Posterior cingulate gyrus (tissue), 11 donors: ENCODE data around the gene ZNF91.
A peak's percentile ranks its signal among the peaks of the same experiment; 100 is the strongest.
"Not testable (repeated sequence)": the region's sequence is repeated elsewhere in the genome, so short reads cannot be mapped to it uniquely, and the experiment has no call there.

ENCODE experiments used
- DNase-seq, 10 donors: peaks; one replicate each; pipeline versions ENCODE4 v3.0.0 to v3.0.0-alpha.2; 2020 to 2021; ENCODE audit warnings: mixed read lengths in 3 of 10
- intact Hi-C: fragments of 100-400 bp; cut with DNase I; formaldehyde crosslinking; loops from one replicate; pipeline ENCODE4 v1.15.1; 2023

ZNF91 gene

DNA sequence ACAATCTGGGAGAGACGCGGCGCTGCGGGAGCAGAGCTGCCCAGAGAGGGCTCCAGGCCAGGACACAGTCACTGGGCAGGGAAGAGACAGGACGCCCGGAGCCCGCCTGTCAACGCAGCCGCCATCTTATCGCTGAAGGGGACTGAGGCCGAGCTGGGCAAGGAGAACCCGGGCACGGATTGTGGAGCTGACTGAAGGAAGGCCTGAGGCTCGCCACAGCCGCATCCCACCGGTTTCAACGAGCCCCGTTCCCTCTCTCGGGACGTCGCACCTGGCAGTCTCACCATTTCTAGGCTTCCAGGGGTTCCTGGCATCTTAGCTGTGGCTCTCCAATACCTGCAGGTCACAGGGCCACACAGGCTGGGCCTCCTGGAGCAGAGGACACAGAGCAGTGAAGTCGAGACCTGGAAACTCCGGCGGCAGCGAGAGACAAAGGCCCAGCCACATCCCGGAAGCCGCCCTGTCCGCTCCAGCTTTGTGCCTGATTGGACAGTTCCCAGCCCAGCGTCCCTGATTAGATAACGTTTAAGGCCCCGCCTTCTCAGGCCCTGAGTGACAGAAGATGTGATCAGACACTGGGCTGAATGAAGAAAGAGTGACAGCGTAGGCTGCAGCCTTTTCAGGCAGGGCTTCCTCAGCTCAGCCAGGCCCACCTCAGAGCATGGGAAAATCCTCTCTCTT, at the start of gene ZNF91:
Gene ZNF91, minus strand, starts transcription at position 431 of the 681 bp plus-strand sequence. Its CDS starts 117 bp downstream, at position 314.
- intact Hi-C loops = loop anchor here (10.0 kb wide), 1 partner anchor 120 kb away; no protein-coding TSS in a partner anchor
- DNase-seq = peak; percentile 93 to 99 (median 96)

- DNase-seq = no peak
- intact Hi-C loops = no loop called here
Measured at GRCh38 chr19:23440791-23441190, 45.5 kb upstream of the ZNF91 start.

DNA sequence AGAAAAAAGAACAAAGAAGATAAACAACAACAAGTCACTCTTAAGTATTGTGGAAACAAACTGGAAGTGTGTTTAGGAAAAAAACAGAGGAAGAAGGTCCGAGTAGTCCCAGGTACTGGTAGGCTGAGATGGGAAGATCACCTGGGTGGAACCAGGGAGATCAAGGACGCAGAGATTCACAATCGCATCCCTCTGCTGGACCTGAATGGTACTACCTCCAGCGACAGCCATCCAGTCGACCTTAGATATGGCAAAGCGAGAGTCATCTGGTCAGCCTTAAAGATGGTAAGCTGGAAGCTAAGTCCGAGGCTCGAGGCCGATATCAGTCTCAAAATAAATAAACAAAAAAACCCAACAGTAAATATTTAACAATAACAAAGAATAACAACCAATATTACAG, 44.9 kb upstream of the ZNF91 start:
- intact Hi-C loops = no loop called here

GRCh38 chr19:23439623-23440022, 44.4 kb upstream of the ZNF91 start:
- DNase-seq = no peak

More for the DNA sequence above, 44.9 kb upstream of the ZNF91 start:
- DNase-seq = no peak

DNA sequence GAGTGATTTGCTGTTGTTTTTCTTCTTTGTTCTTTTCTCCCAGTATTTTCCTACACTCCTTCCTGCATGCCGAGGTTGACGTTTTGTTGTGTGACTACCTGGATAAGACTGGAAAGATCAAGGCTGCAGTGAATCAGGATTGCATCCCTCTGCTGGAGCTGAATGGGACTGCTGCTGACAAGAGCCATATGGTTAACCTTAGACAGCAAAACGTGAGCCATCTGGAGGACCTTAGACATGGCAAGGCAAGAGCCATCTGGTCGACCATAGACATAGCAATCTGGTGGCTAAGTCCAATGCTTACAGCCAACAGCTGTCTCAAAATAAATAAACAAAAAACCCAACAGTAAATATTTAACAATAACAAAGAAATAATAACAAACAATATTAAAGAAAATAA, 42.6 kb upstream of the ZNF91 start:
- intact Hi-C loops = no loop called here
- no peak for DNase-seq

More at GRCh38 chr19:23439623-23440022, 44.4 kb upstream of the ZNF91 start:
- intact Hi-C loops = no loop called here

- intact Hi-C loops = no loop called here
- no peak for DNase-seq
Measured at GRCh38 chr19:23436944-23437343, 41.7 kb upstream of the ZNF91 start.

DNA sequence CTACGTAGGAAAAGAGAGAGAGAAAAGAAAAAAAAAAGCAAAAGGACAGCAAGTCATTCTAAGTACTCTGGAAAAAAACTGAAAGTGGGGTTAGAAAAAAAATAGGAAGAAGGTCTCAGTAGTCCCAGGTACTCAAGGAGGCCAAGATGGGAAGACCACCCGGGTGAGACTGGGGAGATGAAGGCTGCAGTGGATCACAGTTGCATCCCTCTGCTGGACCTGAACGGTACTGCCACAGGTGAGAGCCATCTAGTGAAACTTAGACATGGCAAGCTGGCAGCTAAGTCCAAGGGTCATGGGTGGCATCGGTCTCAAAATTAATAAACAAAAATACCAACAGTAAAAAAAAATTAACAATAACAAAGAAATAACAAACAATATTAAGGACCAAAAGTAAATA, 41.0 kb upstream of the ZNF91 start:
- intact Hi-C loops = no loop called here
- DNase-seq = no peak

- DNase-seq = no peak
- intact Hi-C loops = no loop called here
Measured at GRCh38 chr19:23420824-23421223, 25.6 kb upstream of the ZNF91 start.

DNA sequence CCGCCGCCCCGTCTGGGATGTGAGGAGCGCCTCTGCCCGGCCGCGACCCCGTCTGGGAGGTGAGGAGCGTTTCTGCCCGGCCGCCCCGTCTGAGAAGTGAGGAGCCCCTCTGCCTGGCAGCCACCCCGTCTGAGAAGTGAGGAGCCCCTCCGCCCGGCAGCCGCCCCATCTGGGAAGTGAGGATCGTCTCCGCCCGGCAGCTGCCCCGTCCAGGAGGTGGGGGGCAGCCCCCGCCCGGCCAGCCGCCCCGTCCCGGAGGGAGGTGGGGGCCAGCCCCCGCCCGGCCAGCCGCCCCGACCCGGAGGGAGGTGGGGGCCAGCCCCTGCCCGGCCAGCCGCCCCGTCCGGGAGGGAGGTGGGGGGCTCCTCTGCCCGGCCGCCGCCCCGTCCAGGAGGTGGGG, 24.0 kb upstream of the ZNF91 start:
- intact Hi-C loops, DNase-seq: not testable (repeated sequence)

GRCh38 chr19:23415561-23416191, 20.4 kb upstream of the ZNF91 start:
- DNase-seq = no peak

GRCh38 chr19:23415034-23415433, 19.8 kb upstream of the ZNF91 start:
- intact Hi-C loops = no loop called here
- no peak for DNase-seq

More at GRCh38 chr19:23415561-23416191, 20.4 kb upstream of the ZNF91 start:
- intact Hi-C loops = no loop called here

DNA sequence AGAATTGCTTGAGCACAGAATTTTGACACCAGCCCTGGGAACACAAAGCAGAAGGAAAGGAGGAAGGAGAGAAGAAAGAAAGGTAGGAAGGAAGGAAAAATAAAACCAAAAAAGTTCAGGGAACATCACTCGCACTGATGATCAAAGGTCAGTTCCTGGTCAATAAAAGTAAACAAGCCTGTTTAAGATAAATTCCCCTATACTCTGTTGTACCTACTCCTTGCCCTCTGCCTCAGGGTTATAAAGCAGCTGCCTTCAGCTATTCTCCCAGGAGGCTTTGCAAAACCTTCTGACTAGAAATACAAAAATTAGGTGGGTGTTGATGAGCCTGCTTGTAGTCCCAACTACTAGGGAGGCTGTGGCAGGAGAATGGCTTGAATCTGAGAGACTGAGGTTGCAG, 14.9 kb upstream of the ZNF91 start:
- intact Hi-C loops = no loop called here
- no peak for DNase-seq

- intact Hi-C loops = no loop called here
- DNase-seq = no peak
Measured at GRCh38 chr19:23409392-23410048, 14.2 kb upstream of the ZNF91 start.

DNA sequence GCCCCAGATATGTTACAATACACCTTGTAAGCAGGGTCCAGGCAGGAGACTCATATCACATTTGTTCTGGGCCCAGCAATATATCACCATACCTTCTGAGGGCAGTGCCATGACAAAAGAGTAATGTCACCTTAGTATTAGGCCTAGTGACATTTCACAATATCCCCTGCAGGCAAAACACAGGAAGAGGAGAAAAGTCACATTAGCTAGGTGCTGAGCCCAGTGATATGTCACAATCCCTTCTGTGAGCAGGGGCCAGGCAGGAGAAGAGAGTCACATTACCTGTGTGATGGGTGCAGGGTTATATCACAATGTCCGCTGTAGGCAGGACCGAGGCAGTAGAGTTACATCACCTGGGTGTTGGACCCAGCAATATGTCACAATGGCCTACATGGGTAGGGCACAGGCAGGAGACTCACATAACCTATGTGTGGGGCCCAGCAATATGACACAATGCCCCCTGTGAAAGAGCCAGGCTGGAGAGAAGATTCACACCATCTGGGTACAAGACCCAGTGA, 12.4 kb upstream of the ZNF91 start:
- intact Hi-C loops = no loop called here
- no peak for DNase-seq

- intact Hi-C loops = no loop called here
- no peak for DNase-seq
Measured at GRCh38 chr19:23406721-23407120, 11.4 kb upstream of the ZNF91 start.

- intact Hi-C loops = no loop called here
- no peak for DNase-seq
Measured at GRCh38 chr19:23406091-23406490, 10.8 kb upstream of the ZNF91 start.

DNA sequence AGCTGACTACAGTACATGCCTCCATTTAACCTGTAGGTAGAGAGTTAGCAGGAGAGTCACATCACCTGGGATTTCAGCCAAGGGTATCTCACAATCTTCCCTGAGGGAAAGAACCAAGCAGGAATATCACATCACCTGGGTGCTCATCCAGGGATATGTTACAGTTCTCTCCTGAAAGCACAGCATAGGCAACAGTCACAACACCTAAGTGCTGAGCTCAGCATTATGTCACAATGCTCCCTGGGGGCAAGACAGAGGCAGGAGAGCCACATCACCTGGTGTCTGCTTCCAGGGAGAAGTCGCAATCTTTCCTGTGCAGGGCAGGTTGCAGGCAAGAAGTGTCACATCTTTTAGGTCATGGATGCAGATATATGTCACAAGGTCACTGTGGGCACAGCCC, 9.4 kb upstream of the ZNF91 start:
- DNase-seq = no peak
- intact Hi-C loops = no loop called here

DNA sequence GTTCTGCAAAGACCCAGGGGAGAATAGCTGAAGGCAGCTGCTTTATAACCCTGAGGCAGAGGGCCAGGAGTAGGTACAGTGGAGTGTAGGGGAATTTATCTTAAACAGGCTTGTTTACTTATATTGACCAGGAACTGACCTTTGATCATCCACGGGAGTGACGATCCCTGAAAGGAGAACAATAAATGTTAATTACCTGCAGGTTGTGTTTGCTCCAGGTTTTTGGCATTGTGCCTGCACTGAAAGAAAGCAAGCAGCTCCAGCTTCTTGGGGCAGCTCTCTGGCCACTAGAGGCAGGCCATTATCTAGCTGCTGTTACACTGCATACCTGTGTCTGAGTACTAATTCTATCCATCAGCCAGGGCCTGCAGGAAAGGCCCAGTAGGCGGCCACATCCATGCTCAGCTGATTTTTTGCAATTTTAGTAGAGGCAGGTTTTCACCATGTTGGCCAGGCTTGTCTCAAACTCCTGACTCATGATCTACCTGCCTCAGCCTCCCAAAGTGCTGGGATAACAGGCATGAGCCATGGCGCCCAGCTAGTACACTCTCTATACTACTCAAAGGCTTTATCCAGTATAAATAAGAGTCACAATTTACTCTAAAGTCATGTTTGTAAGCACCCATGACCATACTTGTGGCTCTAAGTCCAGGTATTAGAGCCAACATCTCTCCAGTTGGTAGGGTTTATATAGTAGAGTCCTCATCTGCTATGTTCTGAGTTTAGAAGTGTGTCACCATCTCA, 8.5 kb upstream of the ZNF91 start:
- intact Hi-C loops = no loop called here
- no peak for DNase-seq

DNA sequence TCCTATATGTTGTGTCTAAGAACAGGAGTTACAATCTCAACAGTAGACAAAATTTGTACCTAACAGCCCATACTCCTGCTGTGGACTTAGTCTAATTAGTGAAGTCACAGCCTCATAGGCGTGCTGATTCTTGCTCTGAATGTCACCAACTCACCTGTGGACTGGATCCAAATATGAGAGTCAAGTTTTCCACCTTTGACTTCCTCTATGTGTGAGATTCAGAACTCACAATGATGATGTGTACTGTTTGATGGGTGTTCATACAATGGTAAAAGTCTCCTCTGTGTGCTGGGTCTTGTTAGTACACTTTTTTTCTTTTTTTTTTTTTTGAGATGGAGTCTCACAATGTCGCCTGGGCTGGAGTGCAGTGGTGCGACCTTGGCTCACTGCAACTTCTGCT, 7.8 kb upstream of the ZNF91 start:
- DNase-seq = no peak
- intact Hi-C loops = no loop called here

GRCh38 chr19:23402388-23402787, 7.1 kb upstream of the ZNF91 start:
- no peak for DNase-seq
- intact Hi-C loops = no loop called here

DNA sequence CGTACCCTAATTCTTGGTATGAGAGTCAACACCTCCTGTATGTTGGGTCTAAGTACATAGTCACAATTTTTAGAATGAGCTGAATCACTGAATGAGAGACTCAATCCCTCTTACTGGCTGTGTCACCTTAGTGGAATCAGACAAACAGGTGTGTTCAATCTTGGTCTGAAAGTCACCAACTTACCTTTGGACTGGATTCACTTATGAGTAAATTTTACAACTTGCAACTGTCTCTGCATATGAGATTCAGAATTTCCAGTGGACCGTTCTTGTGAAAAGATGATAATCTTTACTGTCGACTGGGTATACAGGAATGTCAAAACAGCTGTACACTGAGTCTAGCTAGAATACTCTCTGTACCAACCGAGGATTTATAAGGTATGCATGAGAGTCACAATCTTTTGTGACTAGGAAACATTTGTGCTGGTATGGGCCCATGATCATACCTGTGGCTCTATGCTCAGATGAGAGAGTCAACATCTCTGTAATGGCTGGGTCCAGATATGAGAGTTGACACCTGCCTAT, 5.9 kb upstream of the ZNF91 start:
- no peak for DNase-seq
- intact Hi-C loops = no loop called here
